ENCODE results near the gene USF2. TPM values are rescaled to one million over a fixed set of nuclear protein-coding genes. Genes with fewer than 3 reads are reported as not detected.

USF2 gene
- total and polyA plus RNA-seq, 2 of the 4 experiments (the other 2 are of a cell fraction) = 21.3 to 65.6 TPM

DNA sequence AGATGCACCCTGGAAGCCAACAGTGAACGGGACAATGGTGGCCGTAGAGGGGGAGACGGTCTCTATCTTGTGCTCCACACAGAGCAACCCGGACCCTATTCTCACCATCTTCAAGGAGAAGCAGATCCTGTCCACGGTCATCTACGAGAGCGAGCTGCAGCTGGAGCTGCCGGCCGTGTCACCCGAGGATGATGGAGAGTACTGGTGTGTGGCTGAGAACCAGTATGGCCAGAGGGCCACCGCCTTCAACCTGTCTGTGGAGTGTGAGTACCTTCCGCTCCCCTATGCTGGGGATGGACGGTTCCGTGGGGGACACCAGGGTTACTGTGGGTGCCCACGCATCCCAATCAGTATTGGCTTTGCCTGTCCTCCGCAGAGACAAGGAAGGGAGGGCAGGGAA, 33.7 kb downstream of the USF2 start:
- in situ Hi-C loops (cut with MboI; ENCODE audit: low sequenced_read_pairs) (no loop called here), intact Hi-C loops (cut with micrococcal nuclease) (no loop called here), dilution Hi-C loops (cut with HindIII; ENCODE audit: low sequenced_read_pairs, unreplicated experiment) (no loop called here)
- Histone ChIP-seq H2AK5ac (ENCODE audit: low read depth, low read length) (no peak overlapping the region), H3K4ac (ENCODE audit: low read depth, low read length) (no peak overlapping the region), H3K4me3 (ENCODE audit: insufficient read depth, low read depth, low read length) (no peak overlapping the region), H3K36me3 (ENCODE audit: control insufficient read depth, insufficient read depth, low read length) (no peaks in the 10 kb centered on the region), H3K27me3 (ENCODE audit: control insufficient read depth, insufficient read depth, low read length) (peaks cover 4% of the 10 kb centered on the region), H2AK9ac (replicated peaks; ENCODE audit: low read depth, low read length, poor library complexity) (peak overlapping the region; percentile 42), H3K14ac (replicated peaks; ENCODE audit: low read depth, low read length) (no peak overlapping the region), H3K27ac (ENCODE audit: insufficient read depth, low read length) (no peak overlapping the region), H3K4me1 (ENCODE audit: control insufficient read depth, insufficient read depth, low read length) (no peaks in the 10 kb centered on the region), H3K18ac (ENCODE audit: low read depth, low read length) (no peak overlapping the region), H3K23ac (ENCODE audit: low read depth, low read length) (no peak overlapping the region), H2BK20ac (ENCODE audit: low read depth, low read length) (no peak overlapping the region), H3K79me1 (ENCODE audit: low read depth in 1 of 2, low read length in 2 of 2) (no peaks in the 10 kb centered on the region), H3K4me2 (ENCODE audit: low read depth, low read length) (no peak overlapping the region), H4K20me1 (ENCODE audit: insufficient read depth, low read length) (no peaks in the 10 kb centered on the region), H4K8ac (ENCODE audit: low read depth in 2 of 2, low read length in 2 of 2) (no peak overlapping the region), H2BK120ac (ENCODE audit: low read depth, low read length) (no peak overlapping the region), H4K91ac (ENCODE audit: insufficient read depth, low read depth, low read length) (no peak overlapping the region), H2AFZ (replicated peaks; ENCODE audit: low read length, poor library complexity) (peak overlapping the region; percentile 51), H3K56ac (ENCODE audit: extremely low read depth, insufficient read depth, low read length) (no peak overlapping the region), H4K5ac (ENCODE audit: low read depth, low read length) (no peak overlapping the region), H2BK5ac (ENCODE audit: low read depth, low read length, poor library complexity, severe bottlenecking) (no peak overlapping the region), H3K9me1 (ENCODE audit: insufficient read depth, low read length) (peaks cover 11% of the 10 kb centered on the region), H2BK15ac (ENCODE audit: low read depth, low read length) (no peak overlapping the region), H3K9ac (ENCODE audit: low read depth, low read length) (no peak overlapping the region), H3K9me3 (ENCODE audit: control insufficient read depth, insufficient read depth, low read length) (no peaks in the 10 kb centered on the region)
- TF ChIP-seq NFE2L2 (IDR thresholded peaks at IDR 0.05; ENCODE audit: low read depth, low read length) (no peak), POLR2A (IDR thresholded peaks at IDR 0.05; ENCODE audit: low read depth, low read length) (no peak), MXI1 (IDR thresholded peaks at IDR 0.05; ENCODE audit: borderline replicate concordance, low read depth, low read length) (no peak), CHD1 (IDR thresholded peaks at IDR 0.05; ENCODE audit: low read depth, low read length) (no peak), MAZ (IDR thresholded peaks at IDR 0.05; ENCODE audit: borderline replicate concordance, low read depth, low read length) (no peak), RAD21 (IDR thresholded peaks at IDR 0.05; ENCODE audit: low read length) (no peak), BHLHE40 (IDR thresholded peaks at IDR 0.05; ENCODE audit: low read depth, low read length) (no peak), SMC3 (IDR thresholded peaks at IDR 0.05; ENCODE audit: low read depth, low read length) (no peak), MAFK (IDR thresholded peaks at IDR 0.05; ENCODE audit: low read depth, low read length) (no peak), RCOR1 (IDR thresholded peaks at IDR 0.05; ENCODE audit: insufficient replicate concordance, low read length) (no peak), CEBPB (IDR thresholded peaks at IDR 0.05; ENCODE audit: low read depth, low read length) (no peak), FOS (IDR thresholded peaks at IDR 0.05; ENCODE audit: low read depth, low read length) (no peak), RFX5 (IDR thresholded peaks at IDR 0.05; ENCODE audit: low read depth, low read length) (no peak)
- TF ChIP-seq, protein P1, sequence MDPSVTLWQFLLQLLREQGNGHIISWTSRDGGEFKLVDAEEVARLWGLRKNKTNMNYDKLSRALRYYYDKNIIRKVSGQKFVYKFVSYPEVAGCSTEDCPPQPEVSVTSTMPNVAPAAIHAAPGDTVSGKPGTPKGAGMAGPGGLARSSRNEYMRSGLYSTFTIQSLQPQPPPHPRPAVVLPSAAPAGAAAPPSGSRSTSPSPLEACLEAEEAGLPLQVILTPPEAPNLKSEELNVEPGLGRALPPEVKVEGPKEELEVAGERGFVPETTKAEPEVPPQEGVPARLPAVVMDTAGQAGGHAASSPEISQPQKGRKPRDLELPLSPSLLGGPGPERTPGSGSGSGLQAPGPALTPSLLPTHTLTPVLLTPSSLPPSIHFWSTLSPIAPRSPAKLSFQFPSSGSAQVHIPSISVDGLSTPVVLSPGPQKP (IDR thresholded peaks at IDR 0.05; ENCODE audit: borderline replicate concordance, low read depth, low read length) = no peak
- TF ChIP-seq, protein P2, sequence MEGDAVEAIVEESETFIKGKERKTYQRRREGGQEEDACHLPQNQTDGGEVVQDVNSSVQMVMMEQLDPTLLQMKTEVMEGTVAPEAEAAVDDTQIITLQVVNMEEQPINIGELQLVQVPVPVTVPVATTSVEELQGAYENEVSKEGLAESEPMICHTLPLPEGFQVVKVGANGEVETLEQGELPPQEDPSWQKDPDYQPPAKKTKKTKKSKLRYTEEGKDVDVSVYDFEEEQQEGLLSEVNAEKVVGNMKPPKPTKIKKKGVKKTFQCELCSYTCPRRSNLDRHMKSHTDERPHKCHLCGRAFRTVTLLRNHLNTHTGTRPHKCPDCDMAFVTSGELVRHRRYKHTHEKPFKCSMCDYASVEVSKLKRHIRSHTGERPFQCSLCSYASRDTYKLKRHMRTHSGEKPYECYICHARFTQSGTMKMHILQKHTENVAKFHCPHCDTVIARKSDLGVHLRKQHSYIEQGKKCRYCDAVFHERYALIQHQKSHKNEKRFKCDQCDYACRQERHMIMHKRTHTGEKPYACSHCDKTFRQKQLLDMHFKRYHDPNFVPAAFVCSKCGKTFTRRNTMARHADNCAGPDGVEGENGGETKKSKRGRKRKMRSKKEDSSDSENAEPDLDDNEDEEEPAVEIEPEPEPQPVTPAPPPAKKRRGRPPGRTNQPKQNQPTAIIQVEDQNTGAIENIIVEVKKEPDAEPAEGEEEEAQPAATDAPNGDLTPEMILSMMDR (conservative IDR thresholded peaks at IDR 0.05; ENCODE audit: low read depth, low read length) = no peak
- TF ChIP-seq, protein P3, sequence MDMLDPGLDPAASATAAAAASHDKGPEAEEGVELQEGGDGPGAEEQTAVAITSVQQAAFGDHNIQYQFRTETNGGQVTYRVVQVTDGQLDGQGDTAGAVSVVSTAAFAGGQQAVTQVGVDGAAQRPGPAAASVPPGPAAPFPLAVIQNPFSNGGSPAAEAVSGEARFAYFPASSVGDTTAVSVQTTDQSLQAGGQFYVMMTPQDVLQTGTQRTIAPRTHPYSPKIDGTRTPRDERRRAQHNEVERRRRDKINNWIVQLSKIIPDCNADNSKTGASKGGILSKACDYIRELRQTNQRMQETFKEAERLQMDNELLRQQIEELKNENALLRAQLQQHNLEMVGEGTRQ (IDR thresholded peaks at IDR 0.05; ENCODE audit: low read depth, low read length) = no peak
- CTCF ChIA-PET = no interaction called here
- 59% methylated on average over 9 of the region's 16 CpGs; no CpG with 5 or more reads in 1 of the 2 experiments for WGBS, 2 experiments (ENCODE audit: extremely low coverage in 2 of 2, insufficient read length in 1 of 2)
- BruUV-seq (replicated peaks) = no TSS peak
- ATAC-seq (ENCODE audit: low read depth) = no peak
- DNase-seq = no peak
- POLR2A ChIA-PET (ENCODE audit: unreplicated experiment) = no interaction called here

All from IMR-90 (cell line).